Esophagus muscularis mucosa (tissue), 4 donors: ENCODE results near the gene ZNF428. TPM values are rescaled to one million over a fixed set of nuclear protein-coding genes. Genes with fewer than 3 reads are reported as not detected.

ENCODE experiments used
- DNase-seq: peaks from one replicate; pipeline ENCODE4 v3.0.0-alpha.2; 2017; ENCODE audit errors: extremely low spot score
- H3K27ac ChIP-seq, 4 donors: fragments of 200-600 bp; sonication (generic); replicated peaks in 1 of 4; 1 replicate in 3 of 4; 2 replicates in 1 of 4; pipeline ENCODE4 v1.5.1; 2016 to 2019; ENCODE audit warnings: mild to moderate bottlenecking in 1 of 4
- H3K27me3 ChIP-seq, 4 donors: fragments of 200-600 bp; sonication (generic); one replicate each; pipeline versions ENCODE4 v1.5.1 to v1.6.0; 2016 to 2019
- H3K36me3 ChIP-seq, 4 donors: fragments of 200-600 bp; sonication (generic); one replicate each; pipeline ENCODE4 v1.5.1; 2016 to 2019
- H3K4me1 ChIP-seq, 4 donors: fragments of 200-600 bp; sonication (generic); one replicate each; pipeline ENCODE4 v1.5.1; 2016 to 2019
- H3K4me3 ChIP-seq, 4 donors: fragments of 200-600 bp; sonication (generic); 1 replicate in 2 of 4; 2 replicates in 2 of 4; pipeline ENCODE4 v1.5.1; 2016 to 2019; ENCODE audit warnings: mild to moderate bottlenecking in 4 of 4, moderate library complexity in 1 of 4
- H3K9me3 ChIP-seq, 4 donors: fragments of 200-600 bp; sonication (generic); 1 replicate in 3 of 4; 2 replicates in 1 of 4; pipeline ENCODE4 v1.5.1; 2016 to 2019
- EP300 ChIP-seq: sonication (generic); formaldehyde crosslinking; IDR thresholded peaks from one replicate; pipeline ENCODE4 v1.6.1; 2017; ENCODE audit warnings: antibody characterized with exemption
- POLR2A ChIP-seq: fragments of 450-650 bp; IDR thresholded peaks from one replicate; pipeline ENCODE4 v1.6.1; 2017; ENCODE audit warnings: antibody characterized with exemption, moderate library complexity, mild to moderate bottlenecking, low read depth
- POLR2AphosphoS5 ChIP-seq, 2 donors: sonication (generic); formaldehyde crosslinking; IDR thresholded peaks; one replicate each; pipeline ENCODE4 v1.6.1; 2017; ENCODE audit warnings: antibody characterized with exemption in 2 of 2
- WGBS: methylation state at CpG from one replicate; pipeline ENCODE4 v1.1.5; 2018; 5-methylcytosine and 5-hydroxymethylcytosine counted together
- intact Hi-C: fragments of 100-400 bp; cut with DNase I; formaldehyde crosslinking; loops from one replicate; pipeline ENCODE4 v1.15.1; 2023
- total RNA-seq, 4 donors: library from RNA; depleted of rRNA; stranded (reverse); fragments of >200 nt; gene quantifications; one replicate each; pipeline versions ENCODE4 v1.1.0 to v1.2.1, GENCODE V29; 2016
- TF ChIP-seq, protein P1 (sequence below), 3 experiments: fragments of 200-600 bp in 2 of 3; fragments of 450-650 bp in 1 of 3; sonication (generic) in 2 of 3; IDR thresholded peaks; one replicate each; pipeline ENCODE4 v1.5.1; 2017 to 2019; ENCODE audit warnings: antibody characterized with exemption in 3 of 3, mild to moderate bottlenecking in 2 of 3, moderate library complexity in 1 of 3

Gene ZNF428
- total RNA-seq, 4 donors from 2014 or later, result 33.2 to 61.3 (median 47.8) TPM

DNA sequence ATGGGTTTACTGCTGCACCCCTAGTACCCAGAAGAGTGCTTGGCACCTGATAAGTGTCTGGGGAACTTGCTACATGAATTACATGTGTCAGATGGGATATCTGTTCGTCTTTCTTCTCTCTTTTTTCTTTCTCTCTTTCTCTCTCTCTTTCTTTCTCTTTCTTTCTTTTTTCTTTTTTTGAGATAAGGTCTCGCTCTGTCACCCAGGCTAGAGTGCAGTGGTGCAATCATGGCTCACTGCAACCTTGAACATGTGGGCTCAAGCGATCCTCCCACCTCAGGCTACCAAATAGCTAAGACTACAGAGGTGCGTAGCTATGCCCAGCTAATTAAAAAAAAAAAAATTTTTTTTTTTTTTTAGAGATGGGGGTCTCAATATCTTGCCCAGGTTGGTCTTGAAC, 14.1 kb upstream of the ZNF428 start:
- no peak for DNase-seq
- intact Hi-C loops, result no loop called here
- H3K27me3 ChIP-seq, result no peaks in the 10 kb centered on the region
- H3K4me3 ChIP-seq, result no peak overlapping the region
- no peaks in the 10 kb centered on the region for H3K9me3 ChIP-seq
- no peaks in the 10 kb centered on the region for H3K36me3 ChIP-seq
- WGBS, result 97% methylated on average over 4 of the region's 4 CpGs
- no peak overlapping the region for H3K27ac ChIP-seq
- TF ChIP-seq POLR2AphosphoS5 (IDR thresholded peaks at IDR 0.05) (no peak), EP300 (no peak), POLR2A (no peak)
- TF ChIP-seq, protein P1, sequence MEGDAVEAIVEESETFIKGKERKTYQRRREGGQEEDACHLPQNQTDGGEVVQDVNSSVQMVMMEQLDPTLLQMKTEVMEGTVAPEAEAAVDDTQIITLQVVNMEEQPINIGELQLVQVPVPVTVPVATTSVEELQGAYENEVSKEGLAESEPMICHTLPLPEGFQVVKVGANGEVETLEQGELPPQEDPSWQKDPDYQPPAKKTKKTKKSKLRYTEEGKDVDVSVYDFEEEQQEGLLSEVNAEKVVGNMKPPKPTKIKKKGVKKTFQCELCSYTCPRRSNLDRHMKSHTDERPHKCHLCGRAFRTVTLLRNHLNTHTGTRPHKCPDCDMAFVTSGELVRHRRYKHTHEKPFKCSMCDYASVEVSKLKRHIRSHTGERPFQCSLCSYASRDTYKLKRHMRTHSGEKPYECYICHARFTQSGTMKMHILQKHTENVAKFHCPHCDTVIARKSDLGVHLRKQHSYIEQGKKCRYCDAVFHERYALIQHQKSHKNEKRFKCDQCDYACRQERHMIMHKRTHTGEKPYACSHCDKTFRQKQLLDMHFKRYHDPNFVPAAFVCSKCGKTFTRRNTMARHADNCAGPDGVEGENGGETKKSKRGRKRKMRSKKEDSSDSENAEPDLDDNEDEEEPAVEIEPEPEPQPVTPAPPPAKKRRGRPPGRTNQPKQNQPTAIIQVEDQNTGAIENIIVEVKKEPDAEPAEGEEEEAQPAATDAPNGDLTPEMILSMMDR (IDR thresholded peaks at IDR 0.05), result no peak
- peaks cover 0 to 38% (median 25%) of the 10 kb centered on the region in 4 donors for H3K4me1 ChIP-seq

DNA sequence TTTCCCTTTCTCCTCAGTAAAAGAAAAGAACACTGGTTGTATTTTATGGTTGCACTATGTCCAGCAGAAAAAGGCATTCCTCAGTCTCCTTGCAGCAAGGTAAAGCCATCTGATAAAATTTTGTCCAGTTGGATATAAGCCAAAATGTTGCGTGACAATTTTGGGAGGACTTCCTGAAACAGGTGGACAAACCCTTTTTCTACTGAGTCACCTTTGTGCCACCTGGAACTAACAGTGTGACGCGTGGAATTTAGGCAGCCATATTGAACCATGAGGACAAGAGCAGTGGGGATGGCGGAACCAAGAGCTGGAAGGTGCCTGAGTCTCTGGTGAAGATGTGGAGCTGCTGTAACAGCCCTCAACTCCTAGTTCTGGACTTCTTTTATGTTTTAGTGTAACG, 12.1 kb upstream of the ZNF428 start:
- no peak overlapping the region for H3K4me3 ChIP-seq
- TF ChIP-seq POLR2A (no peak), EP300 (no peak), POLR2AphosphoS5 (IDR thresholded peaks at IDR 0.05) (no peak)
- TF ChIP-seq, protein P1 (IDR thresholded peaks at IDR 0.05), result no peak
- peaks cover 0 to 10% (median 2%) of the 10 kb centered on the region in 4 donors for H3K36me3 ChIP-seq
- no peaks in the 10 kb centered on the region for H3K27me3 ChIP-seq
- DNase-seq, result no peak
- H3K27ac ChIP-seq, result no peak overlapping the region
- WGBS, result 94% methylated on average over 5 of the region's 5 CpGs
- intact Hi-C loops, result no loop called here
- no peaks in the 10 kb centered on the region for H3K9me3 ChIP-seq
- peaks cover 0 to 27% (median 22%) of the 10 kb centered on the region in 4 donors for H3K4me1 ChIP-seq

DNA sequence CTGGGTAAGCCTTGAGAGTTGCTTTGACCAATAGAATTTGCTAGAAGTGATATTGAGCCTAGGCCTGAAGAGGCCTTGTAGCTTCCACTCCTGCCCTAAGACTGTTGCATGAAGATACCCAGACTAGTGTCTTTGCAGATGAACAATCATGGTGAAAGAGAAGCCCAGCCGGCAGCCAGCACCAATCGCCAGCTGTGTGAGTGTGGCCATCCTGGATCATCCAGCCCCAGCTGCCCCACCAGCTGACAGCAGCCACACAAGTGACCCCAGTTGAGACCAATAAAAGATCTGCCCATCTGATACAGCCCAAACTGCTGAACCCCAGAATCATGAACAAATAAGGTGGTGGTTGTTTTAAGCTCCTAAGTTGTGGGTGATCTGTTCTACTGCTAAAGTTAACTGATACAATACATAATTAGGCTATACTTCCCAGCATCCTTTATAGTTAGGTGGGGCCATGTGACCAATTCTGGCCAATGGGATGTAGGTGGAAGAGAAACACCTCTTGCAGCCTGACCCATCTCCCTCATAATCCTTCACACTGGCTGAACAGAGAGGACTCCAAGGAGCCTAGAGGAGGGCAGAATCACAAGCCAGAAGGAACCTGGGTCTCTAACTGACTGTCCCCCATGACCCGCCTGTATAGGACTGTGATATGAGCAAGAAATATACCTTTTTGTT, 9.4 kb upstream of the ZNF428 start:
- H3K27ac ChIP-seq, result no peak overlapping the region
- H3K4me3 ChIP-seq, result no peak overlapping the region
- no peak for DNase-seq
- intact Hi-C loops, result no loop called here
- no peaks in the 10 kb centered on the region for H3K4me1 ChIP-seq
- TF ChIP-seq, protein P1 (IDR thresholded peaks at IDR 0.05), result no peak
- no peak for TF ChIP-seq EP300
- TF ChIP-seq POLR2A, result no peak
- TF ChIP-seq POLR2AphosphoS5 (IDR thresholded peaks at IDR 0.05), result no peak
- H3K27me3 ChIP-seq, result no peaks in the 10 kb centered on the region
- H3K9me3 ChIP-seq, result no peaks in the 10 kb centered on the region
- WGBS, result 95% methylated on average over 3 of the region's 3 CpGs
- H3K36me3 ChIP-seq, result peaks cover 0 to 35% (median 11%) of the 10 kb centered on the region in 4 donors

DNA sequence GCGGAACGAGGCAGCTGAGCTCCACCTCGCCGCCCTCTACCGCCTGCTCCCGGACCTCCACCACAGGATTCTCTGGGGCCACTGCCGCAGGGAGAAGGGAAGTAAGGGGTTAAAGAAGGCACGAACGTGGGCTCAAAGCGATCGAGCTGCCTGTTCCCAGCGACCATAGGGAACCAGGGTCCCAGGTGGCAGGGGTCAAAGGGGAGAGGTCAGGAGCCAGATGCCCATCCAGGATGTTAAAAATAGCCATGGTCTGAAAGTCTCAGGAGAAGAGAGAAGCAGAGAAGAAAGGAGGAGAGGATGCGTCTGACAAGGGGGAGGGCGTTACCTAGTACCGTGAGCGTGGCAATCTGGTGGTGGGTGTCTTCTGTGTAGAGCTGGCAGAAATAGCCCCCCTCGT, 7.4 kb upstream of the ZNF428 start:
- Histone ChIP-seq H3K9me3 (no peaks in the 10 kb centered on the region), H3K4me3 (no peak overlapping the region), H3K4me1 (no peaks in the 10 kb centered on the region), H3K36me3 (peaks cover 0 to 35% (median 11%) of the 10 kb centered on the region in 4 donors), H3K27me3 (no peaks in the 10 kb centered on the region), H3K27ac (no peak overlapping the region)
- intact Hi-C loops, result no loop called here
- WGBS, result 68% methylated on average over 17 of the region's 17 CpGs
- no peak for DNase-seq
- TF ChIP-seq, protein P1 (IDR thresholded peaks at IDR 0.05), result no peak
- no peak for TF ChIP-seq EP300
- no peak for TF ChIP-seq POLR2AphosphoS5 (IDR thresholded peaks at IDR 0.05)
- TF ChIP-seq POLR2A, result no peak
